Uterus (tissue), 4 donors: ENCODE data around the gene NATD1. TPM values are rescaled to one million over a fixed set of nuclear protein-coding genes. Genes with fewer than 3 reads are reported as not detected.

ENCODE experiments used
- DNase-seq, 2 donors: peaks; one replicate each; pipeline ENCODE4 v3.0.0-alpha.2; 2019 to 2020
- H3K27ac ChIP-seq, 2 donors: fragments of 200-600 bp; sonication (generic); 1 replicate in 1 of 2; 2 replicates in 1 of 2; pipeline ENCODE4 v1.5.1; 2016 to 2018
- H3K27me3 ChIP-seq, 2 donors: fragments of 200-600 bp; sonication (generic); one replicate each; pipeline ENCODE4 v1.5.1; 2018 to 2019; ENCODE audit warnings: control low read depth in 1 of 2
- H3K36me3 ChIP-seq, 2 donors: fragments of 200-600 bp; sonication (generic); one replicate each; pipeline ENCODE4 v1.5.1; 2019; ENCODE audit warnings: control low read depth in 1 of 2
- H3K4me1 ChIP-seq, 2 donors: fragments of 200-600 bp; sonication (generic); one replicate each; pipeline ENCODE4 v1.5.1; 2018 to 2019; ENCODE audit warnings: control low read depth in 1 of 2
- H3K4me3 ChIP-seq, 2 donors: fragments of 200-600 bp; sonication (generic); 1 replicate in 1 of 2; 2 replicates in 1 of 2; pipeline ENCODE4 v1.5.1; 2018 to 2019; ENCODE audit warnings: mild to moderate bottlenecking in 1 of 2
- H3K9me3 ChIP-seq, 2 donors: fragments of 200-600 bp; sonication (generic); one replicate each; pipeline ENCODE4 v1.5.1; 2019; ENCODE audit warnings: control low read depth in 1 of 2
- POLR2A ChIP-seq, 2 donors: fragments of 450-650 bp; IDR thresholded peaks; one replicate each; pipeline ENCODE4 v1.6.1; 2016; ENCODE audit warnings: antibody characterized with exemption in 2 of 2, mild to moderate bottlenecking in 1 of 2, moderate library complexity in 1 of 2
- intact Hi-C: fragments of 100-400 bp; cut with DNase I; formaldehyde crosslinking; loops from one replicate; pipeline ENCODE4 v1.15.1; 2023; ENCODE audit warnings: low total_unique reads
- total RNA-seq, 4 donors: library from RNA; depleted of rRNA in 3 of 4; stranded (reverse); fragments of >200 nt in 3 of 4; gene quantifications; one replicate each; pipeline versions ENCODE4 v1.1.0 to v1.2.4, GENCODE V29; 2014 to 2023
- TF ChIP-seq, protein P1 (sequence below), 4 experiments: fragments of 200-600 bp in 2 of 4; fragments of 450-650 bp in 2 of 4; sonication (generic) in 2 of 4; IDR thresholded peaks; one replicate each; pipeline ENCODE4 v1.5.1; 2016 to 2019; ENCODE audit warnings: antibody characterized with exemption in 4 of 4, mild to moderate bottlenecking in 2 of 4, moderate library complexity in 1 of 4
- donor health status: DM: yes; HTN: yes; CAD: no.

The NATD1 gene
- total RNA-seq, 4 donors from 2014 or later, result 2.1 to 4.9 (median 3.8) TPM

DNA sequence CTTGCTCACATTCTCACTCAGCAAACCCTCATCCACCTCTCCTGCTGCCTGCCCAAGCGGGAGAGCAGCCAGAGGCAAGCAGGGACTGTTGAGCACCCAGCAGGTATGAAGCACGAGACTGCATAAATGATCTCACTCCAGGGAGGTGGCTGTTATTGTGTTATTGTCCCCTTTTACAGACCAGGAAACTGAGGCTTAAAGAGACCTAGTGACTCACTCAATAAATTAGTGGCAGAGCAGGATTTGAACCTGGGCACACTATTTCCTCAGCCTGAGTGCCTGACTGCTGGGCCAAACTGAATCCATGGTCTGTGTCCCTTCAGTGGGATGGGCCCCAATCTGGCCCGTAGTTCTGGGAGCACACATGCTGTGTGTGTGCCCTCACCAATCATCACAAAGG is 19.0 kb upstream of the NATD1 start:
- no peaks in the 10 kb centered on the region for H3K27me3 ChIP-seq
- H3K9me3 ChIP-seq, result no peaks in the 10 kb centered on the region
- no peaks in the 10 kb centered on the region for H3K36me3 ChIP-seq
- no peak overlapping the region for H3K27ac ChIP-seq
- peaks cover 0 to 8% of the 10 kb centered on the region in 2 donors for H3K4me1 ChIP-seq
- intact Hi-C loops, result loop anchor here (10.0 kb wide), 1 partner anchor 147 kb away; the partner anchor contains the start of gene DHRS7B
- DNase-seq, result no peak
- no peak for TF ChIP-seq POLR2A (IDR thresholded peaks at IDR 0.05)
- TF ChIP-seq, protein P1, sequence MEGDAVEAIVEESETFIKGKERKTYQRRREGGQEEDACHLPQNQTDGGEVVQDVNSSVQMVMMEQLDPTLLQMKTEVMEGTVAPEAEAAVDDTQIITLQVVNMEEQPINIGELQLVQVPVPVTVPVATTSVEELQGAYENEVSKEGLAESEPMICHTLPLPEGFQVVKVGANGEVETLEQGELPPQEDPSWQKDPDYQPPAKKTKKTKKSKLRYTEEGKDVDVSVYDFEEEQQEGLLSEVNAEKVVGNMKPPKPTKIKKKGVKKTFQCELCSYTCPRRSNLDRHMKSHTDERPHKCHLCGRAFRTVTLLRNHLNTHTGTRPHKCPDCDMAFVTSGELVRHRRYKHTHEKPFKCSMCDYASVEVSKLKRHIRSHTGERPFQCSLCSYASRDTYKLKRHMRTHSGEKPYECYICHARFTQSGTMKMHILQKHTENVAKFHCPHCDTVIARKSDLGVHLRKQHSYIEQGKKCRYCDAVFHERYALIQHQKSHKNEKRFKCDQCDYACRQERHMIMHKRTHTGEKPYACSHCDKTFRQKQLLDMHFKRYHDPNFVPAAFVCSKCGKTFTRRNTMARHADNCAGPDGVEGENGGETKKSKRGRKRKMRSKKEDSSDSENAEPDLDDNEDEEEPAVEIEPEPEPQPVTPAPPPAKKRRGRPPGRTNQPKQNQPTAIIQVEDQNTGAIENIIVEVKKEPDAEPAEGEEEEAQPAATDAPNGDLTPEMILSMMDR (IDR thresholded peaks at IDR 0.05), result no peak
- no peak overlapping the region for H3K4me3 ChIP-seq

- H3K27me3 ChIP-seq, result no peaks in the 10 kb centered on the region
- TF ChIP-seq, protein P1 (IDR thresholded peaks at IDR 0.05), result no peak
- no peak for TF ChIP-seq POLR2A (IDR thresholded peaks at IDR 0.05)
Observed at GRCh38 chr17:21271454-21272183, 18.4 kb upstream of the NATD1 start.

DNA sequence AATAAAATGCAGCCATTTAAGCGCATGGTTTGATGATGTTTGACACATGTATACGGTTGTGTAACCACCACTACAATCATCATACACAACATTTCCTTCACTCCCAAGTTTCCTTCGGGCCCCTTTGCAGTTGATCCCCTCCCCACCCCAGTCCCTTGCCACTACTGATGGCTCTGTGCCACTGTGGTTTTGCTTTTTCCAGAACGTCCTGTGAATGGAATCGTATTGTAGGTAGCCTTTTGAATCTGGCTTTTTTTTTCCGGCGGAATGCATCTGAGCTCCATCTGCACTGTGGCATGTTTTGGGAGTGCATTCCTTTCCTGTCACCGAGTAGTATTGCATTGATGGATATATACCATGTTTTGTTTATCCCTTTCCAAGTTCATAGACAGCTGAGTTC is 16.2 kb upstream of the NATD1 start:
- DNase-seq, result no peak
- no peaks in the 10 kb centered on the region for H3K27me3 ChIP-seq
- no peak overlapping the region for H3K27ac ChIP-seq
- no peaks in the 10 kb centered on the region for H3K36me3 ChIP-seq
- intact Hi-C loops, result no loop called here
- no peak for TF ChIP-seq POLR2A (IDR thresholded peaks at IDR 0.05)
- TF ChIP-seq, protein P1 (IDR thresholded peaks at IDR 0.05), result no peak
- H3K9me3 ChIP-seq, result no peaks in the 10 kb centered on the region
- H3K4me1 ChIP-seq, result no peaks in the 10 kb centered on the region
- H3K4me3 ChIP-seq, result no peak overlapping the region

More at GRCh38 chr17:21271454-21272183, 18.4 kb upstream of the NATD1 start:
- H3K9me3 ChIP-seq, result no peaks in the 10 kb centered on the region
- no peak for DNase-seq
- no peak overlapping the region for H3K4me3 ChIP-seq
- no peaks in the 10 kb centered on the region for H3K36me3 ChIP-seq
- H3K27ac ChIP-seq, result no peak overlapping the region
- intact Hi-C loops, result loop anchor here (10.0 kb wide), 1 partner anchor 147 kb away; the partner anchor contains the start of gene DHRS7B
- H3K4me1 ChIP-seq, result peaks cover 0 to 7% of the 10 kb centered on the region in 2 donors

DNA sequence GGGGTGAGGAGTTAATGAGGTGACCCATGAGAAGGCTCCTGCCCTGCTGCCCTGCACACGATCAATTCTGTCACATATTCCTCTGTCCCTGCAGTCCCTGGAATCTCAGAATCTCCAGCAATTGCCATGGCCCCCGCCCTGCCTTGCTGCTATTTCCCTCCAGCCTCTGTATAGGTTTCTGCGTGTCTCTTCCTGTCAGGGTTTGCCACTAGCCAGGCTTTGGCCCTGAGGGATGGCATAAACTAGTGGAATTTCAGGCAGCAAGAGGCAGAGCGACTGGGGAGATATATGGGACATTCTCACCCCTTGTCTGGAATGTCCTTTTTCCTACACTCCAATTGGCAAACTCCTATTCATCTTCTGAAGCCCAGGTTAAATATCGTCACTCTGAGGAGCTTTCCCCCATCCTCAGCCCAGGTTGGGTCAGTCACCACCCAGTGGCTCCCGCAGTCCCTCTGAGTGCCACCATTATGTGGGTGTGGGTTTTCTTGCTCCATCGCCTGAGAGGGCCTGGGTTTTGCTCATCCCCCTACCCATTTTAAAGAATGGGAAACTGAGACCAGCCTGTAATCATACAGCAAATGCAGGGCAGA is 15.5 kb upstream of the NATD1 start:
- TF ChIP-seq, protein P1 (IDR thresholded peaks at IDR 0.05), result no peak
- TF ChIP-seq POLR2A (IDR thresholded peaks at IDR 0.05), result no peak
- Histone ChIP-seq H3K36me3 (no peaks in the 10 kb centered on the region), H3K27me3 (no peaks in the 10 kb centered on the region), H3K4me3 (no peak overlapping the region), H3K9me3 (no peaks in the 10 kb centered on the region), H3K4me1 (no peaks in the 10 kb centered on the region), H3K27ac (no peak overlapping the region)
- no peak for DNase-seq
- intact Hi-C loops, result no loop called here

- no peak for DNase-seq
- TF ChIP-seq POLR2A (IDR thresholded peaks at IDR 0.05), result no peak
- TF ChIP-seq, protein P1 (IDR thresholded peaks at IDR 0.05), result no peak
- H3K36me3 ChIP-seq, result no peaks in the 10 kb centered on the region
- no peaks in the 10 kb centered on the region for H3K27me3 ChIP-seq
- H3K9me3 ChIP-seq, result no peaks in the 10 kb centered on the region
- intact Hi-C loops, result no loop called here
- H3K4me3 ChIP-seq, result no peak overlapping the region
- H3K4me1 ChIP-seq, result no peaks in the 10 kb centered on the region
- H3K27ac ChIP-seq, result no peak overlapping the region
Observed at GRCh38 chr17:21263376-21263775, 10.2 kb upstream of the NATD1 start.
